IPS-NIHi11 (cell line): ENCODE measurements around the gene DDHD1.
"Not testable (repeated sequence)": the region's sequence is repeated elsewhere in the genome, so short reads cannot be mapped to it uniquely, and the experiment has no call there.

ENCODE experiments used
- DNase-seq: peaks from one replicate; pipeline ENCODE4 v3.0.0; 2012; ENCODE audit warnings: mixed read lengths, low spot score

The DDHD1 gene

GRCh38 chr14:53152184-53152886 is 788 bp downstream of the DDHD1 start:
- peak; percentile 45 for DNase-seq

GRCh38 chr14:53151523-53152183 is 1.5 kb downstream of the DDHD1 start:
- peak; percentile 70 for DNase-seq

- no peak for DNase-seq
Observed at GRCh38 chr14:53149668-53150316, 3.3 kb downstream of the DDHD1 start.

- no peak for DNase-seq
Observed at GRCh38 chr14:53148671-53149070, 4.5 kb downstream of the DDHD1 start.

- DNase-seq = no peak
Observed at GRCh38 chr14:53147893-53148292, 5.2 kb downstream of the DDHD1 start.

GRCh38 chr14:53147208-53147607 is 5.9 kb downstream of the DDHD1 start:
- no peak for DNase-seq

- no peak for DNase-seq
Observed at GRCh38 chr14:53146739-53147138, 6.4 kb downstream of the DDHD1 start.

- DNase-seq = no peak
Observed at GRCh38 chr14:53144244-53144643, 8.9 kb downstream of the DDHD1 start.

GRCh38 chr14:53140585-53140984 is 12.5 kb downstream of the DDHD1 start:
- DNase-seq = no peak

- DNase-seq = no peak
Observed at GRCh38 chr14:53137568-53138203, 15.4 kb downstream of the DDHD1 start.

- DNase-seq = not testable (repeated sequence)
Observed at GRCh38 chr14:53130491-53130890, 22.6 kb downstream of the DDHD1 start.

- no peak for DNase-seq
Observed at GRCh38 chr14:53128303-53129028, 24.7 kb downstream of the DDHD1 start.

- no peak for DNase-seq
Observed at GRCh38 chr14:53127832-53128231, 25.3 kb downstream of the DDHD1 start.

- DNase-seq = no peak
Observed at GRCh38 chr14:53127151-53127550, 26.0 kb downstream of the DDHD1 start.

- DNase-seq = no peak
Observed at GRCh38 chr14:53126731-53127130, 26.4 kb downstream of the DDHD1 start.

- DNase-seq = no peak
Observed at GRCh38 chr14:53124786-53125185, 28.3 kb downstream of the DDHD1 start.

- not testable (repeated sequence) for DNase-seq
Observed at GRCh38 chr14:53121419-53121818, 31.7 kb downstream of the DDHD1 start.

GRCh38 chr14:53117479-53117878 is 35.6 kb downstream of the DDHD1 start:
- not testable (repeated sequence) for DNase-seq

GRCh38 chr14:53113989-53114388 is 39.1 kb downstream of the DDHD1 start:
- DNase-seq = no peak

- DNase-seq = no peak
Observed at GRCh38 chr14:53110096-53110495, 43.0 kb downstream of the DDHD1 start.

GRCh38 chr14:53109105-53110041 is 43.8 kb downstream of the DDHD1 start:
- no peak for DNase-seq
